GM19397 (cell line): ENCODE measurements around the gene ECI2.

Source experiments
- ATAC-seq: cut with Tn5 transposase; IDR thresholded peaks from one replicate; pipeline ENCODE4 v1.9.1; 2021; ENCODE audit warnings: mild to moderate bottlenecking, moderate library complexity; ENCODE audit not compliant: unreplicated experiment

Gene ECI2

GRCh38 chr6:4134841-4135664 lies at the start of gene ECI2:
TSS of gene ECI2 (minus strand) at chr6:4135575. CDS start at chr6:4135560, 15 bp downstream.
- ATAC-seq: peak; percentile 44

GRCh38 chr6:4180652-4181255 lies 45.4 kb upstream of the ECI2 start:
- no peak for ATAC-seq

- ATAC-seq: no peak
These were observed 44.7 kb upstream of the ECI2 start for GRCh38 chr6:4179960-4180651.

GRCh38 chr6:4178737-4179333 lies 43.5 kb upstream of the ECI2 start:
- ATAC-seq: no peak

- no peak for ATAC-seq
These were observed 41.5 kb upstream of the ECI2 start for GRCh38 chr6:4176907-4177306.

GRCh38 chr6:4174042-4174441 lies 38.7 kb upstream of the ECI2 start:
- no peak for ATAC-seq

- no peak for ATAC-seq
These were observed 37.0 kb upstream of the ECI2 start for GRCh38 chr6:4172368-4172767.

- ATAC-seq: no peak
These were observed 34.9 kb upstream of the ECI2 start for GRCh38 chr6:4170297-4170696.

- no peak for ATAC-seq
These were observed 33.8 kb upstream of the ECI2 start for GRCh38 chr6:4169028-4169789.

- no peak for ATAC-seq
These were observed 32.5 kb upstream of the ECI2 start for GRCh38 chr6:4167833-4168232.

- no peak for ATAC-seq
These were observed 31.7 kb upstream of the ECI2 start for GRCh38 chr6:4167123-4167522.

GRCh38 chr6:4164456-4164855 lies 29.1 kb upstream of the ECI2 start:
- no peak for ATAC-seq

- ATAC-seq: no peak
These were observed 28.7 kb upstream of the ECI2 start for GRCh38 chr6:4164117-4164442.

- ATAC-seq: no peak
These were observed 28.2 kb upstream of the ECI2 start for GRCh38 chr6:4163408-4164116.

GRCh38 chr6:4162370-4162769 lies 27.0 kb upstream of the ECI2 start:
- ATAC-seq: no peak

- no peak for ATAC-seq
These were observed 24.1 kb upstream of the ECI2 start for GRCh38 chr6:4159491-4159890.

GRCh38 chr6:4157506-4157905 lies 22.1 kb upstream of the ECI2 start:
- ATAC-seq: no peak

GRCh38 chr6:4155848-4156466 lies 20.6 kb upstream of the ECI2 start:
- no peak for ATAC-seq

- ATAC-seq: no peak
These were observed 18.2 kb upstream of the ECI2 start for GRCh38 chr6:4153514-4153985.

GRCh38 chr6:4145083-4145482 lies 9.7 kb upstream of the ECI2 start:
- no peak for ATAC-seq
